GM10248 (cell line): ENCODE measurements around the gene RUNX2.

Source experiments
- CTCF ChIA-PET: fragments of 300-600 bp; sonication (Branson Sonifier 250); formaldehyde crosslinking; extraction: SDS; loops from one replicate; lab custom pipeline; 2021; ENCODE audit warnings: antibody characterized with exemption; lab: Yijun Ruan, JAX
- POLR2A ChIA-PET: fragments of 350-650 bp; sonication (Branson Sonifier 250); formaldehyde crosslinking; extraction: SDS; loops from one replicate; lab custom pipeline; 2020; ENCODE audit warnings: antibody characterized with exemption; lab: Yijun Ruan, JAX
- DNase-seq: peaks from one replicate; pipeline ENCODE4 v3.0.0; 2012; ENCODE audit errors: extremely low spot score
- TF ChIP-seq, protein P1 (sequence below): IDR thresholded peaks from 2 replicates; pipeline ENCODE4 v1.5.1; 2012; ENCODE audit warnings: mild to moderate bottlenecking, low read depth; ENCODE audit errors: extremely low read depth, missing control alignments, control extremely low read depth

RUNX2 gene

DNA sequence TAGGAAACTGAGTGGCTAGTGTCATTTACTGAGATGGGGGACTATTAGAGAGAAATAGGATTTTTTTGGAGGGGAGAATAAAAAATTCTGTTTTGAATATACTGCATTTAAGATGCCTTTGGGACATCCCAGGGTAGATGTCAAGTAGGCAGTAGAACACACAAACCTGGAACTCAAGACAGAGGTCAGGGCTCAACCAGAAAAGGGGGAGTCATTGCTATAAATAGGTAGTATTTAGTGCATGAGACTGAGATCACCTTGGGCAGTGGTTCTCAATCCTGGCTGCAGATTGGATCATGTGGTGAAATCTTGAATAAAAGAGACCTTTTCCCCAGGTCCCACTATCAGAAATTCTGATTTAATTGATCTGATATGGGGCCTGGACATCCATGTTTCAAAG lies 160.1 kb downstream of the RUNX2 start:
- CTCF ChIA-PET: no interaction called here

DNA sequence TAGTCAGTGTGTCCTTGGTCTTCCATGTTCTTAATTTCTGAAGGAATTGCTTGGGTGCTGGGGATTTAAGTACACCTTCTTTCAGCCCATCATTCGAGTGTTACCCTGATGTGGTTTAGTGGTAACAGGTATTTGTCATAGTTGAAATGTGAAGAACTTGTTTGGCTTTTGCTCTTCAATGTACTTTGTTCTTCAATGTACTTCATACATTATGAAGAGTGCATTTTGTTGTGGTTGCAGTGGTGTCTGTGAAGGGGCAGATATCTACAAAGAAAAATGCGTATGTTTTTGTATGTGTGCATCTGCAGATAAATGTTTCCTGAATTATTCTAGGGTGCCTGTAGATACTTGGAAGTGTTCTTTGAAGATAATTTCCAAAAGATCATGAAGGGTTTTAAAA lies 160.8 kb downstream of the RUNX2 start:
- CTCF ChIA-PET: interaction anchor here (1.0 kb wide), 1 partner anchor 12 kb away, joined by 3 read pairs; no protein-coding TSS in a partner anchor

More for the DNA sequence above, 160.1 kb downstream of the RUNX2 start:
- POLR2A ChIA-PET: no interaction called here
- no peak for DNase-seq
- TF ChIP-seq, protein P1, sequence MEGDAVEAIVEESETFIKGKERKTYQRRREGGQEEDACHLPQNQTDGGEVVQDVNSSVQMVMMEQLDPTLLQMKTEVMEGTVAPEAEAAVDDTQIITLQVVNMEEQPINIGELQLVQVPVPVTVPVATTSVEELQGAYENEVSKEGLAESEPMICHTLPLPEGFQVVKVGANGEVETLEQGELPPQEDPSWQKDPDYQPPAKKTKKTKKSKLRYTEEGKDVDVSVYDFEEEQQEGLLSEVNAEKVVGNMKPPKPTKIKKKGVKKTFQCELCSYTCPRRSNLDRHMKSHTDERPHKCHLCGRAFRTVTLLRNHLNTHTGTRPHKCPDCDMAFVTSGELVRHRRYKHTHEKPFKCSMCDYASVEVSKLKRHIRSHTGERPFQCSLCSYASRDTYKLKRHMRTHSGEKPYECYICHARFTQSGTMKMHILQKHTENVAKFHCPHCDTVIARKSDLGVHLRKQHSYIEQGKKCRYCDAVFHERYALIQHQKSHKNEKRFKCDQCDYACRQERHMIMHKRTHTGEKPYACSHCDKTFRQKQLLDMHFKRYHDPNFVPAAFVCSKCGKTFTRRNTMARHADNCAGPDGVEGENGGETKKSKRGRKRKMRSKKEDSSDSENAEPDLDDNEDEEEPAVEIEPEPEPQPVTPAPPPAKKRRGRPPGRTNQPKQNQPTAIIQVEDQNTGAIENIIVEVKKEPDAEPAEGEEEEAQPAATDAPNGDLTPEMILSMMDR: no peak

DNA sequence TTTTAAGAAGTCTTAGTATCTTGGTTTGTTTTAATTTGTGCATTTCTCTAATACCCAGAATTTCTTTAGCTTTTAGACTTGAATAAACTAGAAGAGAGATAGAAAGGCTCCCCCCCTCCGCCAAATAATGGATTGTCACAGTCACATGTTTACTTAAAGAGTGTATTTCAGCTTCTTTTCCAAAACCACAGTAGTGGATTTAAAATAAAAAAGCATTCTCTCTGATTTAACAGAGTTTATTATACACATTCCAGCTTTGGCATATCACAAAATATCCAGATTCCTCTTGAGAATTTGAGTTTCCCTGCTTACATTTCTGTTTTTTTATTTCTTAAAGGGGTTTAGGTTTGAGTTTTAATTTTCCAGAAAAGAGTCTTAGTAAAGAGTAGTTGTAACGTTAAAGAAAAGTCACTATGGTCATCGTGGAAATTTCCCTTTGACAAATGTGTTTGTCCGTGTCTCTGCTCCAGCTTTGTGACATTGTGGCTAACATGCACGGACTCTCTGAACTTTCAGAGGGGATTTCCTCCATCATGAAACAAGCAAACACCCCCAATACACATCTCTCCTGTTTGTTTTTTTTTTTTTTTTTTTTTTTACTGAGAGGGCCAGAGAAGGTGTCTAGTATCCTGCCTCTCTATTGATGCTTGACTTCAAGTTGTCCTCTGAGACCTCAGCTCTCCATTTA lies 163.1 kb downstream of the RUNX2 start:
- TF ChIP-seq, protein P1: no peak
- CTCF ChIA-PET: interaction anchor here (0.9 to 1.3 kb wide), 3 partner anchors 8 to 25 kb away, joined by 3 read pairs; no protein-coding TSS in a partner anchor

More for the DNA sequence above, 160.8 kb downstream of the RUNX2 start:
- no peak for DNase-seq
- POLR2A ChIA-PET: no interaction called here
- TF ChIP-seq, protein P1: no peak

DNA sequence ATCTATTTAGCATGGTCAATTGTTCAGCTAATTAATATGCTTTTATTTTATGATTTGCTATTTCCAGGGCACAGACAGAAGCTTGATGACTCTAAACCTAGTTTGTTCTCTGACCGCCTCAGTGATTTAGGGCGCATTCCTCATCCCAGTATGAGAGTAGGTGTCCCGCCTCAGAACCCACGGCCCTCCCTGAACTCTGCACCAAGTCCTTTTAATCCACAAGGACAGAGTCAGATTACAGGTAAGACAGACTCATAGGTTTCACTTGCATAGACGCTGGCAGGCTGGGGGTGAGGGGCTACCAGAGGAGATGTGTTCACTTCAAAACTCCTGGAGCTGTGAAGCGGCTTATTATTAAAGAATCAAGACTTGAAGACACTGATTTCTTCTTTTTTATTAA lies 163.7 kb downstream of the RUNX2 start:
- POLR2A ChIA-PET: no interaction called here
- TF ChIP-seq, protein P1: no peak

More for the DNA sequence above, 163.1 kb downstream of the RUNX2 start:
- no peak for DNase-seq
- POLR2A ChIA-PET: interaction anchor here (0.7 kb wide), 1 partner anchor 404 kb away, joined by 8 read pairs; no protein-coding TSS in a partner anchor

DNA sequence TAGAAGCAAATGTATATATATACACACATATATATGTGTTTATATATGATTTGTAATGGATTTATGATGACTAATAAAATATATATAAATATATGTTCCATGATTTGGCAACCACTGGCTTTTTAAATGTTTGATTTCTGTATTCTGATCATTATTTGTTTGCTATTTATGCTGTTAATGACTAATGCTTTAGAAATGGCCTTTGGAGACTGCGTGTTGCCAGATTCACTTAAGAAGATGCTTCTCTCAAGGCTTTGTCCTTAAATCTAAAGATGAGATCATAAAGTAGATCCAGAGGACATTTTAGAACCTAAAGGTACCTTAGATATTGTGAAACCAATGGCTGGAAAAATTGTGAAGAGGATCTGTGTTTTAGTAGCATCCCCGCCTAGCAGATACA lies 165.6 kb downstream of the RUNX2 start:
- no peak for DNase-seq
- ChIA-PET POLR2A (no interaction called here), CTCF (interaction anchor here (1.4 kb wide), 1 partner anchor 221 kb away, joined by 4 read pairs; no protein-coding TSS in a partner anchor)
- TF ChIP-seq, protein P1: no peak

More for the DNA sequence above, 163.7 kb downstream of the RUNX2 start:
- no peak for DNase-seq
- CTCF ChIA-PET: interaction anchor here (1.3 kb wide), 1 partner anchor 9 kb away, joined by 3 read pairs; no protein-coding TSS in a partner anchor

DNA sequence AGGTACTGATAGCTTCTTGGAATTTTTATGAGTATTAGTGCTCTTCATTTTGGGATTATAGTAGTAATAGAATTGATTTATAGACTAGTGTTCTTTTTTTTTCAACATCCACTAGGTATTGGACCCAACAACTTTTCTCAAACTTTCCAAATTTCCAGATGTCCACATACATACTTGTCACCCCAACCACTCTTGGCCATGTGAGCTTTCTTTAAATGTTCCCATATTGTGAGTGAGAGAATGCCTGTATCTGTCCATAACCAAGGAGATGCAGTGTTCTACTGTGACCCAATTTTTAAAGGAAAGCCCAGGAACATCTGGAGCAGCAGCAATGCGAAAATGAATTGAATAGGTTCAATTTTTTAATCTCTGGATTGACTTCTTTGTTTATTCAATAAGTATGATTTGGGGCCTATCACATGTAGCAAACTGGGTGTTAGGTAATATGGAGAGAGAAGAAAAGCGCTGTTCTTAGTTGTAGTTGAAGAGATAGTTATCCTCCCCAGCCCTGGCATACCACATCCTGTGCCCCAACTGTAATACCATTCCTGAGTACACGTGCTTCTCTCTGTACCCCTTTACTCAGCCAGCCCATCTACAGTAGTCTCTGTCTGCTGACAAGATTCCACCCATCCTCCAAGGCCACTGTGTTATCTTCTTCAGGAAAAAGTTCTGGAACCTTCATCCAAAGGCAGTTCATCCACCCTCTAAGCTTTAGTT lies 166.4 kb downstream of the RUNX2 start:
- CTCF ChIA-PET: interaction anchor here (1.3 to 1.4 kb wide), 2 partner anchors 47 to 220 kb away, joined by 3 to 4 read pairs; no protein-coding TSS in a partner anchor
- TF ChIP-seq, protein P1: no peak
- no peak for DNase-seq
- POLR2A ChIA-PET: no interaction called here
